ENCODE results near the gene TNRC6B.
A peak's percentile ranks its signal among the peaks of the same experiment; 100 is the strongest.
"Not testable (repeated sequence)": the region's sequence is repeated elsewhere in the genome, so short reads cannot be mapped to it uniquely, and the experiment has no call there.

TNRC6B gene

DNA sequence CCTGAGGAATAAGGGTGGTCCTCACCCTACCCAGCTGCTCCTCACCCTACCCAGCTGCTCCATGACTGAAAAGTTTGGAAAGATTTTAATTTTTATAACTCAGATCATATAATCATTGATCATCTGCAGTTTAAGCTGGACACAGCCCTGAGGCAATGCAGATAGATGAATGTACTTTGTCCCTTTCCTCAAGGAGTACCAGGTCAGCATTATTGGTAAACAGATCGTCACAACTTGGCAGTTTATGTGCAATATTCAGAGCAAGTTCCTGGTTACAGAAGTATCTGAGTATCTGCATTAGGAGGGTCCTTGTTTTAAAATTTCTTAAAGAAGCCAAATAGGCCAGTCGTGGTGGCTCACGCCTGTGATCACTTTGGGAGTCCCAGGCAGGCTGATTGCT, 3.6 kb downstream of the TNRC6B start:
- no peak overlapping the region for H3K27ac ChIP-seq (ENCODE audit: extremely low read depth, low read depth, low read length)
- peaks cover 23% of the 10 kb centered on the region for H3K4me1 ChIP-seq (ENCODE audit: control insufficient read depth, insufficient read depth, low read length)
- no peaks in the 10 kb centered on the region for H3K36me3 ChIP-seq (ENCODE audit: control insufficient read depth in 2 of 2, insufficient read depth in 1 of 2, low read length in 2 of 2)
- ChIA-PET CTCF (interaction anchor here (0.6 to 4.4 kb wide), 3 partner anchors 12 to 167 kb away, joined by 3 to 16 read pairs (median 3); no protein-coding TSS in a partner anchor), POLR2A (interaction anchor here (0.7 to 5.4 kb wide), 4 partner anchors 13 to 140 kb away, joined by 3 to 72 read pairs (median 6); no protein-coding TSS in a partner anchor)
- H3K9me3 ChIP-seq (ENCODE audit: control insufficient read depth, insufficient read depth, low read depth, low read length): no peaks in the 10 kb centered on the region
- H3K4me3 ChIP-seq (ENCODE audit: low read depth, low read length): no peak overlapping the region
- TF ChIP-seq ZNF558 (tag by site-specific recombination; IDR thresholded peaks at IDR 0.05) (no peak), ZNF394 (tag by site-specific recombination; IDR thresholded peaks at IDR 0.05; ENCODE audit: borderline replicate concordance) (peak; percentile 4; the same call in 1 of the 2 replicates), YY1 (tag by site-specific recombination; IDR thresholded peaks at IDR 0.05) (no peak), ZEB2 (tag by site-specific recombination; IDR thresholded peaks at IDR 0.05) (no peak)
- TF ChIP-seq, protein P1, sequence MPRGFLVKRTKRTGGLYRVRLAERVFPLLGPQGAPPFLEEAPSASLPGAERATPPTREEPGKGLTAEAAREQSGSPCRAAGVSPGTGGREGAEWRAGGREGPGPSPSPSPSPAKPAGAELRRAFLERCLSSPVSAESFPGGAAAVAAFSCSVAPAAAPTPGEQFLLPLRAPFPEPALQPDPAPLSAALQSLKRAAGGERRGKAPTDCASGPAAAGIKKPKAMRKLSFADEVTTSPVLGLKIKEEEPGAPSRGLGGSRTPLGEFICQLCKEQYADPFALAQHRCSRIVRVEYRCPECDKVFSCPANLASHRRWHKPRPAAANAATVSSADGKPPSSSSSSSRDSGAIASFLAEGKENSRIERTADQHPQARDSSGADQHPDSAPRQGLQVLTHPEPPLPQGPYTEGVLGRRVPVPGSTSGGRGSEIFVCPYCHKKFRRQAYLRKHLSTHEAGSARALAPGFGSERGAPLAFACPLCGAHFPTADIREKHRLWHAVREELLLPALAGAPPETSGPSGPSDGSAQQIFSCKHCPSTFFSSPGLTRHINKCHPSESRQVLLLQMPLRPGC (tag by site-specific recombination; IDR thresholded peaks at IDR 0.05): no peak
- TF ChIP-seq, protein P2, sequence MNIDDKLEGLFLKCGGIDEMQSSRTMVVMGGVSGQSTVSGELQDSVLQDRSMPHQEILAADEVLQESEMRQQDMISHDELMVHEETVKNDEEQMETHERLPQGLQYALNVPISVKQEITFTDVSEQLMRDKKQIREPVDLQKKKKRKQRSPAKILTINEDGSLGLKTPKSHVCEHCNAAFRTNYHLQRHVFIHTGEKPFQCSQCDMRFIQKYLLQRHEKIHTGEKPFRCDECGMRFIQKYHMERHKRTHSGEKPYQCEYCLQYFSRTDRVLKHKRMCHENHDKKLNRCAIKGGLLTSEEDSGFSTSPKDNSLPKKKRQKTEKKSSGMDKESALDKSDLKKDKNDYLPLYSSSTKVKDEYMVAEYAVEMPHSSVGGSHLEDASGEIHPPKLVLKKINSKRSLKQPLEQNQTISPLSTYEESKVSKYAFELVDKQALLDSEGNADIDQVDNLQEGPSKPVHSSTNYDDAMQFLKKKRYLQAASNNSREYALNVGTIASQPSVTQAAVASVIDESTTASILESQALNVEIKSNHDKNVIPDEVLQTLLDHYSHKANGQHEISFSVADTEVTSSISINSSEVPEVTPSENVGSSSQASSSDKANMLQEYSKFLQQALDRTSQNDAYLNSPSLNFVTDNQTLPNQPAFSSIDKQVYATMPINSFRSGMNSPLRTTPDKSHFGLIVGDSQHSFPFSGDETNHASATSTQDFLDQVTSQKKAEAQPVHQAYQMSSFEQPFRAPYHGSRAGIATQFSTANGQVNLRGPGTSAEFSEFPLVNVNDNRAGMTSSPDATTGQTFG (tag by site-specific recombination; IDR thresholded peaks at IDR 0.05; ENCODE audit: borderline replicate concordance): no peak

DNA sequence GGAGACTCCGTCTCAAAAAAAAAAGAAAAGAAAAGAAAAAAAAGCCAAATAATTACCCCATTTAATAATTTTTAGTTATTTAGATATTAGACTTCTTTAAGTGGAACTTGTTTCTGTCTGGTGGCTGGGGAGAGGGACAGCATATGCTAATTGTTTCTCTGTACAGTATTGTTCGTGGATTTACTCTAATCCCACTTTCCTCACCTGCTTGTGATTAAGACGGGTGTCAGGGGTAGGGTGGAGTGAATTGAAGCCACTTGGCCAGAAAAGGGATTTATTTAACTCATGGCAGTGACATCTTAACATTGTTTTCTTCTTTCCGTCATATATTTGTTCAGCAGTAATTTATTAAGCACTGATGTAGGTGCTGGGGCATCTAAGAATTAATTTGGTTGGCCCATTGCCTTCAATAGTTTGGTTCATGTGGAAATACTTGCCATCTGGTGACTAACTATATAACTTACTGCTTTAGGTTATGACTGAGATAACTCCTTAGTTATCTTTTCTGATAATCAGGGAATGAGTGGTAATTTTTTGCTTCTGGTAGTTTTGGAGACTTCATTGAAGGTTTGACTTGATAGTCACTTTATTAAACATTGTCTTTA, 4.6 kb downstream of the TNRC6B start:
- TF ChIP-seq ZNF629 (tag by site-specific recombination; IDR thresholded peaks at IDR 0.05) (peak; percentile 27; the same call in 1 of the 2 replicates), ZNF677 (tag by site-specific recombination; IDR thresholded peaks at IDR 0.05) (no peak)
- Histone ChIP-seq H3K36me3 (ENCODE audit: control insufficient read depth in 2 of 2, insufficient read depth in 1 of 2, low read length in 2 of 2) (no peaks in the 10 kb centered on the region), H3K4me1 (ENCODE audit: control insufficient read depth, insufficient read depth, low read length) (peaks cover 19% of the 10 kb centered on the region), H3K9me3 (ENCODE audit: control insufficient read depth, insufficient read depth, low read depth, low read length) (no peaks in the 10 kb centered on the region), H3K4me3 (ENCODE audit: low read depth, low read length) (no peak overlapping the region), H3K27ac (ENCODE audit: extremely low read depth, low read depth, low read length) (no peak overlapping the region)
- ChIA-PET CTCF (interaction anchor here (0.5 to 4.4 kb wide), 3 partner anchors 11 to 1438 kb away, joined by 3 to 16 read pairs (median 5); no protein-coding TSS in a partner anchor), POLR2A (no interaction called here)

DNA sequence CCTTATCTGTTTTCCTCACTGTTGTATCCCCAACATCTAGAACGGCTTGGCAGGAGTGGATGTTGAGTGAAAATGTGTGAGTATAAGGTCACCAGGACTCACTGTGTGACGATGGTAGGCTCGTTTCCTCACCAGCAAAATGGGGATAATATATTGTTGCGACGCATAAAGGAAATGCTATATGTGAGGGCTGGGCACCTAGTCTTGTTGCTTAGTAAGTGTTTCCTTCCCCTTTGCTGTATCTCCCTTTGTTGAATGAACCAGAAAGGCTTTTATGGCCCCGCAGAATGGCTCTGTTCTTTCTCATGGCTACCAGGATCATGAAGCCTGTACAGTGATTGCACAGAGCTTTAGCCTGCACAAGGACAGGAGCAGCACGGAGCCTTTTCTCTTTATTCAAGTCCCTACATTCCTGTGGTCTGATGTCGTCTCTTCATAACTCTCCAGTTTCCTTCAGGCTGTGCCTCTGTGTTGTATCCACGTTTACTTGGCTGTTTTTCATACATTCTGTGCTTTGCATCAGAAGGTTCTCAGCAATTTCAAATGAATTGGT, 5.4 kb downstream of the TNRC6B start:
- POLR2A ChIA-PET: no interaction called here
- no peak overlapping the region for H3K4me3 ChIP-seq (ENCODE audit: low read depth, low read length)

DNA sequence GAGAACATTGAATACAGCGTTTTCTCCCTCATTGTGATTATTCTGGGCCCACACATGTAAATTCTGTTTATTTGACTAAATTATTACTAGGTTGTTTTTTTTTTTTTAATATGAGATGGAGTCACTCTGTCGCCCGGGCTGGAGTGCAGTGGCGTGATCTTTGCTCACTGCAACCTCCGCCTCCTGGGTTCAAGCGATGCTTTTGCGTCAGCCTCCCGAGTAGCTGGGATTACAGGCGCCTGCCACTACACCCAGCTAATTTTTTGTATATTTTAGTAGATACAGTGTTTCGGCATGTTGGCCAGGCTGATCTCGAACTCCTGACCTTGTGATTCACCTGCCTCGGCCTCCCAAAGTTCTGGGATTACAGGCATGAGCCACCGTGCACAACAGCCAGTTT, 5.9 kb downstream of the TNRC6B start:
- H3K9me3 ChIP-seq (ENCODE audit: control insufficient read depth, insufficient read depth, low read depth, low read length); POLR2A ChIA-PET; H3K4me3 ChIP-seq (ENCODE audit: low read depth, low read length); H3K36me3 ChIP-seq (ENCODE audit: control insufficient read depth in 2 of 2, insufficient read depth in 1 of 2, low read length in 2 of 2); H3K27ac ChIP-seq (ENCODE audit: extremely low read depth, low read depth, low read length): not testable (repeated sequence)
- CTCF ChIA-PET: interaction anchor here (1.5 kb wide), 1 partner anchor 164 kb away, joined by 3 read pairs; no protein-coding TSS in a partner anchor
- H3K4me1 ChIP-seq (ENCODE audit: control insufficient read depth, insufficient read depth, low read length): peaks cover 23% of the 10 kb centered on the region

More for the DNA sequence above, 5.4 kb downstream of the TNRC6B start:
- TF ChIP-seq, protein P3, sequence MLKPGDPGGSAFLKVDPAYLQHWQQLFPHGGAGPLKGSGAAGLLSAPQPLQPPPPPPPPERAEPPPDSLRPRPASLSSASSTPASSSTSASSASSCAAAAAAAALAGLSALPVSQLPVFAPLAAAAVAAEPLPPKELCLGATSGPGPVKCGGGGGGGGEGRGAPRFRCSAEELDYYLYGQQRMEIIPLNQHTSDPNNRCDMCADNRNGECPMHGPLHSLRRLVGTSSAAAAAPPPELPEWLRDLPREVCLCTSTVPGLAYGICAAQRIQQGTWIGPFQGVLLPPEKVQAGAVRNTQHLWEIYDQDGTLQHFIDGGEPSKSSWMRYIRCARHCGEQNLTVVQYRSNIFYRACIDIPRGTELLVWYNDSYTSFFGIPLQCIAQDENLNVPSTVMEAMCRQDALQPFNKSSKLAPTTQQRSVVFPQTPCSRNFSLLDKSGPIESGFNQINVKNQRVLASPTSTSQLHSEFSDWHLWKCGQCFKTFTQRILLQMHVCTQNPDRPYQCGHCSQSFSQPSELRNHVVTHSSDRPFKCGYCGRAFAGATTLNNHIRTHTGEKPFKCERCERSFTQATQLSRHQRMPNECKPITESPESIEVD (tag by site-specific recombination; IDR thresholded peaks at IDR 0.05): no peak
- TF ChIP-seq ZNF555 (tag by site-specific recombination; conservative IDR thresholded peaks at IDR 0.05) (no peak), OSR2 (tag by site-specific recombination; IDR thresholded peaks at IDR 0.05) (no peak), MEIS1 (CRISPR knock-in tag; IDR thresholded peaks at IDR 0.05; ENCODE audit: borderline replicate concordance) (no peak), TRIM28 (IDR thresholded peaks at IDR 0.05; ENCODE audit: borderline replicate concordance, low read length) (peak; percentile 54; the same call in 1 of the 2 replicates), ZBTB17 (tag by site-specific recombination; IDR thresholded peaks at IDR 0.05) (peak; percentile 86), ZNF114 (tag by site-specific recombination; IDR thresholded peaks at IDR 0.05) (no peak), SALL2 (tag by site-specific recombination; IDR thresholded peaks at IDR 0.05; ENCODE audit: borderline replicate concordance) (no peak), ZXDB (tag by site-specific recombination; IDR thresholded peaks at IDR 0.05) (0 out of 2 replicates have a peak, but pooled peaks have one; percentile 8), ZNF560 (tag by site-specific recombination; IDR thresholded peaks at IDR 0.05; ENCODE audit: borderline replicate concordance) (no peak), MZF1 (tag by site-specific recombination; IDR thresholded peaks at IDR 0.05; ENCODE audit: borderline replicate concordance) (peak; percentile 53; the same call in 1 of the 2 replicates), ZNF677 (tag by site-specific recombination; IDR thresholded peaks at IDR 0.05) (no peak), ZEB2 (tag by site-specific recombination; IDR thresholded peaks at IDR 0.05) (0 out of 2 replicates have a peak, but pooled peaks have one; percentile 17)
- TF ChIP-seq, protein P4, sequence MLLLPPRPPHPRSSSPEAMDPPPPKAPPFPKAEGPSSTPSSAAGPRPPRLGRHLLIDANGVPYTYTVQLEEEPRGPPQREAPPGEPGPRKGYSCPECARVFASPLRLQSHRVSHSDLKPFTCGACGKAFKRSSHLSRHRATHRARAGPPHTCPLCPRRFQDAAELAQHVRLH (tag by site-specific recombination; IDR thresholded peaks at IDR 0.05): no peak
- TF ChIP-seq, protein P5, sequence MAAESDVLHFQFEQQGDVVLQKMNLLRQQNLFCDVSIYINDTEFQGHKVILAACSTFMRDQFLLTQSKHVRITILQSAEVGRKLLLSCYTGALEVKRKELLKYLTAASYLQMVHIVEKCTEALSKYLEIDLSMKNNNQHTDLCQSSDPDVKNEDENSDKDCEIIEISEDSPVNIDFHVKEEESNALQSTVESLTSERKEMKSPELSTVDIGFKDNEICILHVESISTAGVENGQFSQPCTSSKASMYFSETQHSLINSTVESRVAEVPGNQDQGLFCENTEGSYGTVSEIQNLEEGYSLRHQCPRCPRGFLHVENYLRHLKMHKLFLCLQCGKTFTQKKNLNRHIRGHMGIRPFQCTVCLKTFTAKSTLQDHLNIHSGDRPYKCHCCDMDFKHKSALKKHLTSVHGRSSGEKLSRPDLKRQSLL (tag by site-specific recombination; IDR thresholded peaks at IDR 0.05): no peak
- Histone ChIP-seq H3K27ac (ENCODE audit: extremely low read depth, low read depth, low read length) (0 out of 2 replicates have a peak overlapping the region, but pooled peaks have one; percentile 1), H3K9me3 (ENCODE audit: control insufficient read depth, insufficient read depth, low read depth, low read length) (no peaks in the 10 kb centered on the region), H3K36me3 (ENCODE audit: control insufficient read depth in 2 of 2, insufficient read depth in 1 of 2, low read length in 2 of 2) (no peaks in the 10 kb centered on the region), H3K4me1 (ENCODE audit: control insufficient read depth, insufficient read depth, low read length) (peaks cover 23% of the 10 kb centered on the region)
- CTCF ChIA-PET: interaction anchor here (0.6 to 1.5 kb wide), 2 partner anchors 139 to 165 kb away, joined by 3 read pairs; no protein-coding TSS in a partner anchor
